PC-9 (cell line): ENCODE measurements around the gene ENPP6. TPM values are rescaled to one million over a fixed set of nuclear protein-coding genes. Genes with fewer than 3 reads are reported as not detected.

ENCODE experiments used
- BruUV-seq: library from RNA; stranded (reverse); fragments of 400-500 nt; replicated peaks from 2 replicates; lab custom pipeline; 2021; lab: Mats Ljungman, UMichigan
- CTCF ChIA-PET: fragments of 300-600 bp; sonication (Branson Sonifier 250); formaldehyde crosslinking; loops from one replicate; lab custom pipeline; 2022; ENCODE audit warnings: antibody characterized with exemption; lab: Charles Lee
- POLR2A ChIA-PET: fragments of 300-600 bp; sonication (Branson Sonifier 250); formaldehyde crosslinking; loops from one replicate; lab custom pipeline; 2022; ENCODE audit warnings: antibody characterized with exemption; ENCODE audit not compliant: unreplicated experiment; lab: Charles Lee
- DNase-seq, 2 experiments: peaks; one replicate each; pipeline versions ENCODE4 v3.0.0 to v3.0.0-alpha.2; 2015 to 2022; ENCODE audit warnings: mixed read lengths in 1 of 2
- H2AFZ ChIP-seq: fragments of 200-600 bp; sonication (generic); 2 replicates; pipeline ENCODE4 v1.8.1; 2017; ENCODE audit warnings: antibody characterized with exemption
- H3F3A ChIP-seq: fragments of 200-600 bp; sonication (generic); 2 replicates; pipeline ENCODE4 v1.8.1; 2017; ENCODE audit warnings: antibody characterized with exemption, mild to moderate bottlenecking, low read depth; ENCODE audit not compliant: insufficient read depth
- H3K27ac ChIP-seq: fragments of 200-600 bp; sonication (generic); 2 replicates; pipeline ENCODE4 v1.6.1; 2016; ENCODE audit warnings: mixed run types
- H3K27me3 ChIP-seq: fragments of 200-600 bp; sonication (generic); 2 replicates; pipeline ENCODE4 v1.6.1; 2016; ENCODE audit warnings: low read depth, mixed run types; ENCODE audit not compliant: insufficient read depth
- H3K36me3 ChIP-seq: fragments of 200-600 bp; sonication (generic); 2 replicates; pipeline ENCODE4 v1.6.1; 2016; ENCODE audit warnings: low read depth, mixed run types
- H3K4me1 ChIP-seq: fragments of 200-600 bp; sonication (generic); replicated peaks from 2 replicates; pipeline ENCODE4 v1.6.1; 2016; ENCODE audit warnings: mixed run types; ENCODE audit not compliant: insufficient read depth
- H3K4me2 ChIP-seq: fragments of 200-600 bp; sonication (generic); 2 replicates; pipeline ENCODE4 v1.6.1; 2017; ENCODE audit warnings: mixed run types
- H3K4me3 ChIP-seq: fragments of 200-600 bp; sonication (generic); 2 replicates; pipeline ENCODE4 v1.6.1; 2016; ENCODE audit warnings: mixed run types
- H3K79me2 ChIP-seq: fragments of 200-600 bp; sonication (generic); 2 replicates; pipeline ENCODE4 v1.6.1; 2017; ENCODE audit warnings: low read depth, mixed run types
- H3K9me2 ChIP-seq: fragments of 200-600 bp; sonication (generic); 2 replicates; pipeline ENCODE4 v1.8.1; 2017; ENCODE audit warnings: mild to moderate bottlenecking; ENCODE audit not compliant: insufficient read depth
- H3K9me3 ChIP-seq: fragments of 200-600 bp; sonication (generic); 2 replicates; pipeline ENCODE4 v1.8.1; 2016; ENCODE audit warnings: low read depth; ENCODE audit not compliant: insufficient read depth
- H4K20me1 ChIP-seq: fragments of 200-600 bp; sonication (generic); 2 replicates; pipeline ENCODE4 v1.8.1; 2017; ENCODE audit not compliant: insufficient read depth
- EZH2 ChIP-seq: fragments of 200-600 bp; sonication (generic); IDR thresholded peaks from 2 replicates; pipeline ENCODE4 v1.8.0; 2017; ENCODE audit warnings: antibody characterized with exemption, low read depth
- intact Hi-C: fragments of 100-400 bp; cut with micrococcal nuclease; formaldehyde crosslinking; loops from one replicate; pipeline ENCODE4 v1.10.0; 2022; ENCODE audit not compliant: unreplicated experiment
- total RNA-seq: library from RNA; stranded (reverse); gene quantifications from 2 replicates; pipeline ENCODE4 v1.2.3, GENCODE V29; 2021
- TF ChIP-seq, protein P1 (sequence below): fragments of 200-600 bp; sonication (generic); conservative IDR thresholded peaks from 2 replicates; pipeline ENCODE4 v1.6.1; 2017; ENCODE audit warnings: mixed run types, antibody characterized with exemption, mild to moderate bottlenecking, moderate library complexity

Gene ENPP6
- total RNA-seq, 1 experiment from 2014 or later: not detected

DNA sequence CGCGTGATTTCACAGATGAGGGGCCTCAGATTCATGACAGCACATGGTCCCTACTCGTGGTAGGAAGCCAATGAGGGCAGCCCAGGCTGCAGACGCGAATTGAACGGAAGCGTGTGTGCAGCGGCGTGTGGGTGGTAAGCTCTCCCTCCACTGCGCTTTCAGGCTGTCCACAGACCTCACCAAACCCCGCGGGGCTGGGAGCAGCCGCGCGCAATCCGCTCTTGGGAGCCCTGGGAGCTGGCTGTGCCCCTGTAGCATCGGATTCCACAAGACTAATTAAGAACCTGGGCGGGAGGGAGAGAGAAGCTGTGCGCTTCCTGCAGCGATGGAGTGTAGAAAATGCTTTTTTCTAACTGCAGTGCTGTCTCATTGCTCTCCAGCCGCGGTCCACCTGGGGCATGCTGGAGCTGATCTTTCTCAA is 177.7 kb downstream of the ENPP6 start:
- Histone ChIP-seq H3K36me3 (no peaks in the 10 kb centered on the region), H3K27me3 (peaks cover 3% of the 10 kb centered on the region; the same call in 1 of the 2 replicates), H2AFZ (no peak overlapping the region), H3F3A (no peaks in the 10 kb centered on the region), H3K9me2 (no peaks in the 10 kb centered on the region), H3K4me1 (no peaks in the 10 kb centered on the region), H3K9me3 (no peaks in the 10 kb centered on the region), H3K4me2 (no peak overlapping the region), H3K4me3 (no peak overlapping the region), H4K20me1 (no peaks in the 10 kb centered on the region), H3K79me2 (no peaks in the 10 kb centered on the region), H3K27ac (no peak overlapping the region)
- no TSS peak for BruUV-seq
- intact Hi-C loops: no loop called here
- ChIA-PET CTCF (no interaction called here), POLR2A (no interaction called here)
- no peak for DNase-seq
- TF ChIP-seq, protein P1, sequence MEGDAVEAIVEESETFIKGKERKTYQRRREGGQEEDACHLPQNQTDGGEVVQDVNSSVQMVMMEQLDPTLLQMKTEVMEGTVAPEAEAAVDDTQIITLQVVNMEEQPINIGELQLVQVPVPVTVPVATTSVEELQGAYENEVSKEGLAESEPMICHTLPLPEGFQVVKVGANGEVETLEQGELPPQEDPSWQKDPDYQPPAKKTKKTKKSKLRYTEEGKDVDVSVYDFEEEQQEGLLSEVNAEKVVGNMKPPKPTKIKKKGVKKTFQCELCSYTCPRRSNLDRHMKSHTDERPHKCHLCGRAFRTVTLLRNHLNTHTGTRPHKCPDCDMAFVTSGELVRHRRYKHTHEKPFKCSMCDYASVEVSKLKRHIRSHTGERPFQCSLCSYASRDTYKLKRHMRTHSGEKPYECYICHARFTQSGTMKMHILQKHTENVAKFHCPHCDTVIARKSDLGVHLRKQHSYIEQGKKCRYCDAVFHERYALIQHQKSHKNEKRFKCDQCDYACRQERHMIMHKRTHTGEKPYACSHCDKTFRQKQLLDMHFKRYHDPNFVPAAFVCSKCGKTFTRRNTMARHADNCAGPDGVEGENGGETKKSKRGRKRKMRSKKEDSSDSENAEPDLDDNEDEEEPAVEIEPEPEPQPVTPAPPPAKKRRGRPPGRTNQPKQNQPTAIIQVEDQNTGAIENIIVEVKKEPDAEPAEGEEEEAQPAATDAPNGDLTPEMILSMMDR: no peak
- no peak for TF ChIP-seq EZH2
